GM23338 (cell line): ENCODE measurements around the gene VSIG10L.

Source experiments
- CREB1 ChIP-seq: fragments of 250-450 bp; sonication (Bioruptor Pico); IDR thresholded peaks from 2 replicates; pipeline ENCODE4 v1.5.0; 2020; ENCODE audit warnings: low read depth, mild to moderate bottlenecking, moderate library complexity
- CTCF ChIP-seq, 2 experiments: fragments of 200-600 bp in 1 of 2; sonication (generic) in 1 of 2; conservative IDR thresholded peaks; 2 replicates each; pipeline versions ENCODE4 v1.5.1 to v1.6.1; 2016 to 2017; ENCODE audit warnings: antibody characterized with exemption in 2 of 2, low read depth in 2 of 2, mild to moderate bottlenecking in 2 of 2, moderate library complexity in 1 of 2
- EZH2phosphoT487 ChIP-seq: fragments of 200-600 bp; sonication (generic); IDR thresholded peaks from one replicate; pipeline ENCODE4 v1.8.1; 2018; ENCODE audit warnings: antibody characterized with exemption; ENCODE audit not compliant: unreplicated experiment
- POLR2AphosphoS5 ChIP-seq: IDR thresholded peaks from 2 replicates; pipeline ENCODE4 v1.6.1; 2016; ENCODE audit warnings: antibody characterized with exemption, low read depth

DNA sequence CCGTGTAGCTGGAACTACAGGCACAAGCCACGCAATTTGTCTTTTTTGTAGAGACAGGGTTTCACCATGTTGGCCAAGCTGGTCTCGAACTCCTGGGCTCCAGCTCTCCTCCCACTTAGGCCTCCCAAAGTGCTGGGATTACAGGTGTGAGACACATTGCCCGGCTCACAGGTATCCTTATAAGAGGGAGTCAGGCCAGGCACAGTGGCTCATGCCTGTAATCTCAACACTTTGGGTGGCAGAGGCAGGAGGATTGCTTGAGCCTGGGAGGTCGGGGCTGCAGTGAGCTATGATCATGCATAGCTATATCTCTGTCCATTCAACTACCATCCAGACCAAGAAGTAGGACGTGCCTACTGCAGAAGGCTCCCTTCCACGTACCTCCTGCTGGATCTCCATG lies 40.7 kb downstream of the VSIG10L start:
- TF ChIP-seq CREB1 (CRISPR knock-in tag) (no peak), CTCF (conservative IDR thresholded peaks at IDR 0.05; ENCODE audit: low read depth in 2 of 2) (no peak), POLR2AphosphoS5 (no peak), EZH2phosphoT487 (no peak)
